ENCODE results near the gene MRTFB.

The MRTFB gene

DNA sequence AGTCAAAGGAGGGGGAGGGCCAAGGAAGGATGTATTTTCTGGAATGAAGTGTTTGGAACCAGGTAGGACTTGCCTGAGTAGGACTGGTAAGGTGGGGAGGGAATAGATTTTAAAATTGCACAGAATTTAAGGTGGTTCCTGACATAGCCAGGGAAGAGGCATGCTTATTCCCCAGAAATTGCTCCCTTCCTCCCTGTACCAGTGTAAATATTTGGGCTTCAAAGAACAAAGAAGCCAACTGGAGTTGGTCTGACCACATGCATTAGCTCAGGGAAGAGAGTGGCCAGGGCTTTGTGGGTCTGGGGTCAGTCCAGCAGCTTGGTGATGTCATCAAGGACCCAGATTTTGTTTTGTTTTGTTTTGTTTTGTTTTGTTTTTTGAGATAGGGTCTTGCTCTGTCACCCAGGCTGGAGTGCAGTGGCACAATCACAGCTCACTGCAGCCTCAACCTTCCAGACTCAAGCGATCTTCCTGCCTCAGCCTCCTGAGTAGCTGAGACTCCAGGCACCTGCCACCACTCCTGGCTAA lies 9.3 kb upstream of the MRTFB start:
- no peak for DNase-seq
- intact Hi-C loops (cut with DNase I): no loop called here

- intact Hi-C loops (cut with DNase I): no loop called here
- no peak for DNase-seq
These were observed 8.9 kb upstream of the MRTFB start for GRCh38 chr16:14062261-14062660.

GRCh38 chr16:14063618-14064581 lies 7.2 kb upstream of the MRTFB start:
- intact Hi-C loops (cut with DNase I): no loop called here
- DNase-seq: no peak

DNA sequence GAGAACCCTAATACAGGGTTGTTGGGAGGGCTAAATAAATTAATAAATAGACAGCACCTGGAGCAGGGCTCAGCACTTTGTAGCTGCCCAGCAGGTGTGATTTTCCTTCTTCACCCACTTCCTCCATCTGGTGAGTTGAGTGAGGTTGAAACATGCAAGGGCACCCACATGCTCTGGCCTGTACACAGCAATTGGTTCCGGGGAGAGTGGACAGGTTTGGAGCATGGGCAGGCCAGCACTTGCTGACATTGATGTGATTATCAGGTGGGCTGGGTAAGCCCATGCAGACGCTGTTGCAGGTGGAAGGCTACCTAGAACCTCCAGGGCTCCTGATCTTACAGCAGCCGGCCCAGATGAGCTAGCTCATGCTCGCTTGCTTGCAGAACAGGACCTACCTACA lies 1.3 kb upstream of the MRTFB start:
- no peak for DNase-seq
- intact Hi-C loops (cut with DNase I): no loop called here

GRCh38 chr16:14070555-14070876 lies 603 bp upstream of the MRTFB start:
- intact Hi-C loops (cut with DNase I): no loop called here
- DNase-seq: no peak

GRCh38 chr16:14071576-14072271 lies 605 bp downstream of the MRTFB start:
- DNase-seq: peak in 2 of 10 donors; percentile 30 to 80
- intact Hi-C loops (cut with DNase I): no loop called here

GRCh38 chr16:14072360-14072759 lies 1.2 kb downstream of the MRTFB start:
- intact Hi-C loops (cut with DNase I): no loop called here
- DNase-seq: no peak

GRCh38 chr16:14074544-14074943 lies 3.4 kb downstream of the MRTFB start:
- intact Hi-C loops (cut with DNase I): no loop called here
- no peak for DNase-seq

DNA sequence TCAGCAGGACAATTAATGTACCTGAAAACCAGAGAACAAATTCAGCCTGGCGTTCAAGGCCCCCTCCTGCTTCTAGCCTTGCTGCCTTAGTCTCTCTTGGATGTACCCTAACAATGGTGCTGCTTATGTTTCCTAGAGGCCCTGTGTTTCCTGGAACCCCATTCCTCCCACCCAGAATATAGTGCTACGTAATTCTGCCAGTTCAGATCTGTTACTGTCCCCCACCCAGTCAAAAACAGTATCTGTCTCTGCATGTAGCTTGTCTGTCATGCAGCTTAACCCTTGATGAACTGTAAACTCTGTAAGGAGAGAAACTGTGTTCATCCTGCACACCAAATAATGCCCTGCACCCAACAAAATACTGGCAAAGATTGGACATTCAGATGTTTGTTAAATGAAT lies 6.8 kb downstream of the MRTFB start:
- DNase-seq: no peak
- intact Hi-C loops (cut with DNase I): no loop called here

DNA sequence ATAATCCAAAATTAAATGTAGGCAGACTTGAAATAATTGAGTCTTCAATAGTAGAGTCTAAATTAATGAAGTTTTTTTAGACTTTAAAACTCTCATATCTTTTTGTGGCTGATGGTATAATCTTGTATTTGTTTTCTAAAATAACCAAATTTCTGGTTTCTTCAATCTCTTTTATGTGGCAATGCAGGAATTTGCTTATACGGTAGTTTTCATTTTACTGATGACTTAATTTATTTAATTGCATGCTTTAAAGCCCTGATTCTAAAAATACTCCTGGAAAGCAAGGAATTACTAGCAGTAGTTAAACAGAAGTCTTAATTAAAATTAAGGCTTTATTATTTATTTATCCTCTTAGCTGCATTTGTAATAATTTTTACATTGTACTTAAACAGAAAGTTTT lies 15.4 kb downstream of the MRTFB start:
- no peak for DNase-seq
- intact Hi-C loops (cut with DNase I): no loop called here

GRCh38 chr16:14087181-14087580 lies 16.1 kb downstream of the MRTFB start:
- no peak for DNase-seq
- intact Hi-C loops (cut with DNase I): no loop called here

GRCh38 chr16:14087590-14088154 lies 16.6 kb downstream of the MRTFB start:
- intact Hi-C loops (cut with DNase I): no loop called here
- no peak for DNase-seq

GRCh38 chr16:14088155-14088753 lies 17.1 kb downstream of the MRTFB start:
- intact Hi-C loops (cut with DNase I): no loop called here
- no peak for DNase-seq

DNA sequence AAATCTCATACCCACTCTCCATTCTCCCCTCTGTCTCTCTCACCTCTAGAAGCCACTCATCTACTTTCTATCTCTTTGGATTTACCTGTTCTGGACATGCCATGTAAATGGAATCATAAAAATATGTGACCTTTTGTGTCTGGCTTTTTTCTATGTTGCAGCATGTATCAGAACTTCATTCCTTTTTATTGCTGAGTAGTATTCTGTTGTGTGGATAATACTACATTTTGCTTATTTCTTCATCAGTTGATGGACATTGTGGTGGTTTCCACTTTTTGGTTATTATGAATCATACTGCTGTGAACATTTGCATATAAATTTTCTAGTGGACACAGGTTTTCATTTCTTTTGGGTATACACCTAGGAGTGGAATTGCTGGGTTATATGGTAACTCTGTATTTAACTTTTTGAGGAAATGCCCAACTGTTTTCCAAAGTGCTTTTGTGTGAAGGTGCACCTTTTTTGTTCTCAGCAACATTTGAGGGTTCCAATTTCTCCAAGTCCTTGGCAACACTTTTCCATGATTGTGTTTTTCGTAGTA lies 18.2 kb downstream of the MRTFB start:
- DNase-seq: no peak
- intact Hi-C loops (cut with DNase I): no loop called here

- intact Hi-C loops (cut with DNase I): no loop called here
These were observed 21.4 kb downstream of the MRTFB start for GRCh38 chr16:14092561-14092960.

GRCh38 chr16:14095883-14096551 lies 24.9 kb downstream of the MRTFB start:
- intact Hi-C loops (cut with DNase I): no loop called here
- no peak for DNase-seq

More at GRCh38 chr16:14092561-14092960, 21.4 kb downstream of the MRTFB start:
- DNase-seq: no peak

DNA sequence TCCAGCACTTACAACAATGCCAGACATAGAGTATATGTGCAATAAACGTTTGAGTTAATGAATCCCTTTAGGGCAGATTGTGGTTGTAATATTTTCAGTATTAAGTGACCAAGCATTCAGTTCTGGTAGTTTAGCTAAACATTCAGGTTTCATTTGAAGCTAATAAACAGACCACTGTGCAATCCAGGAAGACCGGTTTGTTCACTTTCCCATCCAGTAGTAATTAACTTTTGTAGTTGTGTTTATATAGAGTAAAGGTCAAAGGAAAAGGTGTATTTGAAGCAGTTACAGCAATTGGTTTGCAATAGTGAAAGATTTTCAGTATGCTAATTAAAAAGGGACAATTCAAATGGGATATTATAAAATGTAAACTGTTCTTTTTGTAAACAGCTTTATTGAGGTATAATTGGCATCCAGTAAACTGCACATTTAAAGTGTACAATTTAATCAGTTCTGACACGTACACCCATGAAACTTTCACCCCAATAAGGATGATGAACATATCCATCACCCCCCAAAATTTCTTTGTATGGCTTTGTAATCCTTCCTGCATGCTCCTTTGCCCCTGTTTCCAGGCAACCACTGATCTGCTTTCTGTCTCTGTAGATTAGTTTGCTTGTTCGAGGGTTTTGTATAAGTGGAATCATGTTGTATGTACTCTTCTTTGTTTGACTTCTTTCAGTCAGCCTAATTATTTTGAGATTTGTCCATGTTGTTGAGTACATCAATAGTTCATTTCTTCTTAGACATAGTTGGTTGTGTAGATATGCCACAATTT lies 26.3 kb downstream of the MRTFB start:
- intact Hi-C loops (cut with DNase I): no loop called here
- no peak for DNase-seq

DNA sequence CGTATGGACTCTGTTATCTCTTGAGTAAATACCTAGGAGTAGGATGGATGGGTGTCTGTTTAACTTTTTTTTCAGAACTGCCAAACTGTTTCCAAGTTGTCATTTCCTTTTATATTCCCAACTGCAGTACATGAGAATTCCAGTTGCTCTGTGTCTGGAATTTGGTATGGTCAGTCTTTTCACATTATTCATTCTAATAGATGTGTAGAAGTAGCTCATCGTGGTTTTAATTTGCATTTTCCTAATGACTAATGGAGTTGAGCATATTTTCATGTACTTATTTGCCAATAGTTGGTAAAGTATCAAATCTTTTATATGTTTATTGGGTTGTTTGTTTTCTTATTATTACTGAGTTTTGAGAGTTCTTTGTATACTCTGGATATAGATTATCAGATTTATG lies 27.0 kb downstream of the MRTFB start:
- intact Hi-C loops (cut with DNase I): no loop called here
- DNase-seq: no peak

- no peak for DNase-seq
- intact Hi-C loops (cut with DNase I): no loop called here
These were observed 29.7 kb downstream of the MRTFB start for GRCh38 chr16:14100825-14101224.

Measured in posterior cingulate gyrus (tissue), 11 donors.